CD4-positive, alpha-beta T cell treated with Interferon alpha-2 for 1 hour (primary cell): ENCODE results near the gene GMFB.
A peak's percentile ranks its signal among the peaks of the same experiment; 100 is the strongest.

Experiments
- DNase-seq, 2 donors: peaks; one replicate each; pipeline ENCODE4 v3.0.0-alpha.2; 2020 to 2022

The GMFB gene

GRCh38 chr14:54488646-54489317, at the start of gene GMFB:
TSS of gene GMFB (minus strand) at chr14:54488980. CDS start at chr14:54488927, 53 bp downstream.
- DNase-seq = peak; percentile 89 to 94

GRCh38 chr14:54538055-54538454, 49.3 kb upstream of the GMFB start:
- DNase-seq = no peak

- no peak for DNase-seq
Observed at GRCh38 chr14:54537651-54538050, 48.9 kb upstream of the GMFB start.

GRCh38 chr14:54535646-54536045, 46.9 kb upstream of the GMFB start:
- DNase-seq = no peak

- no peak for DNase-seq
Observed at GRCh38 chr14:54535126-54535525, 46.3 kb upstream of the GMFB start.

GRCh38 chr14:54533100-54533499, 44.3 kb upstream of the GMFB start:
- DNase-seq = no peak

GRCh38 chr14:54532111-54533012, 43.6 kb upstream of the GMFB start:
- no peak for DNase-seq

GRCh38 chr14:54529811-54530210, 41.0 kb upstream of the GMFB start:
- DNase-seq = no peak

- DNase-seq = no peak
Observed at GRCh38 chr14:54528973-54529372, 40.2 kb upstream of the GMFB start.

GRCh38 chr14:54524410-54524809, 35.6 kb upstream of the GMFB start:
- no peak for DNase-seq

GRCh38 chr14:54516709-54517108, 27.9 kb upstream of the GMFB start:
- DNase-seq = no peak

- no peak for DNase-seq
Observed at GRCh38 chr14:54515670-54516069, 26.9 kb upstream of the GMFB start.

GRCh38 chr14:54512393-54512792, 23.6 kb upstream of the GMFB start:
- DNase-seq = no peak

- DNase-seq = peak; percentile 96 to 97
Observed at GRCh38 chr14:54509546-54510501, 21.0 kb upstream of the GMFB start, which contains the start of gene CGRRF1. TSS of gene CGRRF1 (plus strand) at chr14:54509906. CDS start at chr14:54509960, 54 bp downstream.

GRCh38 chr14:54503486-54503885, 14.7 kb upstream of the GMFB start:
- DNase-seq = no peak

- no peak for DNase-seq
Observed at GRCh38 chr14:54502602-54503001, 13.8 kb upstream of the GMFB start.

- DNase-seq = no peak
Observed at GRCh38 chr14:54501480-54501879, 12.7 kb upstream of the GMFB start.

GRCh38 chr14:54500744-54501143, 12.0 kb upstream of the GMFB start:
- no peak for DNase-seq

GRCh38 chr14:54498579-54498978, 9.8 kb upstream of the GMFB start:
- no peak for DNase-seq

- no peak for DNase-seq
Observed at GRCh38 chr14:54498095-54498531, 9.3 kb upstream of the GMFB start.

GRCh38 chr14:54497224-54497623, 8.4 kb upstream of the GMFB start:
- no peak for DNase-seq

- DNase-seq = no peak
Observed at GRCh38 chr14:54493293-54493692, 4.5 kb upstream of the GMFB start.
